HG03442 (cell line): ENCODE results near the gene PTBP2.

Source experiments
- ATAC-seq: cut with Tn5 transposase; IDR thresholded peaks from one replicate; pipeline ENCODE4 v1.9.1; 2021; ENCODE audit warnings: mild to moderate bottlenecking, moderate library complexity; ENCODE audit not compliant: unreplicated experiment

The PTBP2 gene, protein sequence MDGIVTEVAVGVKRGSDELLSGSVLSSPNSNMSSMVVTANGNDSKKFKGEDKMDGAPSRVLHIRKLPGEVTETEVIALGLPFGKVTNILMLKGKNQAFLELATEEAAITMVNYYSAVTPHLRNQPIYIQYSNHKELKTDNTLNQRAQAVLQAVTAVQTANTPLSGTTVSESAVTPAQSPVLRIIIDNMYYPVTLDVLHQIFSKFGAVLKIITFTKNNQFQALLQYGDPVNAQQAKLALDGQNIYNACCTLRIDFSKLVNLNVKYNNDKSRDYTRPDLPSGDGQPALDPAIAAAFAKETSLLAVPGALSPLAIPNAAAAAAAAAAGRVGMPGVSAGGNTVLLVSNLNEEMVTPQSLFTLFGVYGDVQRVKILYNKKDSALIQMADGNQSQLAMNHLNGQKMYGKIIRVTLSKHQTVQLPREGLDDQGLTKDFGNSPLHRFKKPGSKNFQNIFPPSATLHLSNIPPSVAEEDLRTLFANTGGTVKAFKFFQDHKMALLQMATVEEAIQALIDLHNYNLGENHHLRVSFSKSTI

DNA sequence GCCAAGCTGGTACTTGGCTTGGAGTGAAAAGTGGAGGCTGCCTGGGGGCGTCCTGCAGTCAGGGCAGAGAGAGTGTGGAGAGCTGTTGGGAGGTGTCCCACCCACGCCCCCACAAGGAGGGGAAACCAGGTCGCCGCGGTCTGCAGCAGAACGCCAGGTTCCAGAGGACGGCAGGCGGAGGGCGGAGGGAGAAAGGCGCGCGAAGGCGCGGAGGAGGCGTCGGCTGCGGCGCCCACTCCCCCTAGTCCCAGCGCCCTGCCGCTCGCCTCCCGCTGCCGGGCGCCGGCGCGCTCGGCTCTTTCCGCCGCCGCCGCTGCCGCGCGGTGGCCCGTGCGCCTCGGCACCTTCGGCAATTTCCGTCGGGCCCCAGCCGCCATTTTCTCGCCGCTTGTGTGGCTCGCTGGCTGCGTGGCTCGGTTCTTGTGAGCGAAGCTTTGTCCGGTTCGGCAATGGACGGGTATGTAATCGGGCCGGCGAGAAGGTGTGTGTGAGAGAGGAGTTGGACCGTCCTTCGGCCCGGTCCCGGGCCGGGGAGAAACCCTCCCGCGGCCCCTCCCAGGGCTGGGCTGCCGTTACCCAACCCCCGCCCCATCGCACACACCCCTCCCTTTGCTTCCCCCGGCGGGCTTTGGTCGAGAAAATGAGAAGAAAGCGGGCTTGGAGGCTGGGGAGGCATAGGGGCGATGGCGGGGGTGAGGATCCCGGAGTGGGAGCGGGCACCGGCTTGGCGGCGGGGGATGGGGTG is at the start of gene PTBP2:
Gene PTBP2 (plus strand): TSS at position 369 of the 745 bp plus-strand sequence. CDS start 81 bp downstream, at position 450.
- ATAC-seq = peak; percentile 95

DNA sequence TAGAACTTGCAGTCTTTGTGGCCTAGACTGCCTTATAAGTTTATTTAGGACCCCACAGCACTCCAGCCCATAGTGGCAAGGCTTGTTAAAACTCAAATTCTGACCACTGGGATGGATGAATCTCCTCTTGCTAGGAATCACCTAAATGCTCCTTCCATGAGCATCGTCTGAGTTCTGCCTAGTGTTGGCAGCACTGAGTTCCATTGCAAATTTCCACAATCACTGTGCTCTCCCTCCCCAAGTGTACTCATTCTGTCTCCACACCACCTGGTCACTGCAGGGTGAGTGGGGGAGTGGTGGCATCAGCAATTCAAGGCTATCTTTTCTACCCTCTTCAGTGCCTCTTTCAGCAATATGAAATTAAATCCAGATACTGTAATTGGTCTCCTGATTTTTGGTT is 46.7 kb upstream of the PTBP2 start:
- no peak for ATAC-seq

DNA sequence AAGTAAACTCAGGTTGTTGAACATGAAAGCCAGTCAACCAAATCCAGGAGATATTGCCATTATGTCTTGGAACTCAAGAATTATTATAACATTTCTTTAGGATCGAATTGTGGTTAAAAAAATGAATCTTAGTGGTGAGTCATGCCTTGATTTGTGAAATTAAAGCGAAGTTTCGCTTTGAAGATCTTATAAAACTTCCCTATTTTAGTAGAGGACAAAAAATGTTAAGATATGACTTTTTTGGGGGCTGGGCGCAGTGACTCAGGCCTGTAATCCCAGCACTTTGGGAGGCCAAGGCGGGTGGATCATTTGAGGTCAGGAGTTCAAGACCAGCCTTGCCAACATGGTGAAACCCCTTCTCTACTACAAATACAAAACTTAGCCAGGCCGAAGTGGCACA is 39.5 kb upstream of the PTBP2 start:
- no peak for ATAC-seq

DNA sequence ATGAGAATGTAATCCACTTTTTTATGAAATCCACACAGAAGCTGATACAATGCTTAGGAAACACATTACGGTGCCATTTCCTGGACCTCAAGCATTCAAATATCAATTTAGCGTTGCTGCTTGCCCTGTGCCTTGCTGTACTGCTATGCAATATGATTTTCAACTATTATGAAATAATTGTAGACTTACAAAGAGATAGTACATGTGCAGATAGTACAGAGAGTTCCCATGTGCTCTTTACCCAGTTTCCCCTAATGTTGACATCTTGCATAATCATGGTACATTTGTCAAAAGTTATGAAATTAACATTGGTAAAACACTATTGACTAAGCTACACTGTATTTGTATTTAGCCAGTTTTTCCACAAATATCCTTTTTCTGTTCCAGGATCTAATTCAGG is 37.7 kb upstream of the PTBP2 start:
- no peak for ATAC-seq

DNA sequence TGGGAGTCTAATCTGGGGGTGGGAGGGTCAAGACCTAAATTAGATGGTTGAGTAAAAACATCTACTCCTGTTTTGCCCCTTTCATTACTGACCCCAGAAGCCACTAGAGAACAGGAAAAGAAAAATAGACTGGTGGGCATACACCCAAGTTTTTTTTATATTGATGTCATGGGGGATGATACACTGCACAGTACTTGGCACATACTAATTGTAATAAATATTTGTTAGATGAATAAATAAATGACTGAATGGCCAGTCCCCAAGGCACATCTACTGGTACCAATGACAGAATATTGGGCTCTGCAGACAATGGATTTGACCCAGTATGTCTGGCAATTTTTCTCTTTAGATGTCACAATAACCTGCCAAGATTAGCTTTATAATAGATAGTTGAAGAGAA is 36.8 kb upstream of the PTBP2 start:
- ATAC-seq = no peak

DNA sequence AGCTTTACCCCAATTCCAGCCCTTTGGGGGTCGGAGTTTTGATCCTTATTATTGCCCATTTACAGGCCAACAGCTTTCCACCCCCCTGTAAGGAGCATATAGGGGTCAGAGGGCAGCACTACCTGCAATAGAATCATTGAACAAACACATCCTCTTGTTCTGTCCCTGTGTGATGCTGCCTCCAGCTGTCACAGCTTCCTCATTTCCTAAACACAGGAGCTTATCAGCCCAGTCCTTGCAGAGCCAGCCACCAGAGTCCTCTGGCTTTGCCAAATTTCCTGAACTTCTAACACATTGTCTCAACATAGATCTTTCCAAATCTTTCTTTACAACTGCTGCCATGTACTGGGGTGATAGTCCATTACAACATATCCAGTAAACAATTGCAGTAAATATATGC is 32.8 kb upstream of the PTBP2 start:
- ATAC-seq = no peak

DNA sequence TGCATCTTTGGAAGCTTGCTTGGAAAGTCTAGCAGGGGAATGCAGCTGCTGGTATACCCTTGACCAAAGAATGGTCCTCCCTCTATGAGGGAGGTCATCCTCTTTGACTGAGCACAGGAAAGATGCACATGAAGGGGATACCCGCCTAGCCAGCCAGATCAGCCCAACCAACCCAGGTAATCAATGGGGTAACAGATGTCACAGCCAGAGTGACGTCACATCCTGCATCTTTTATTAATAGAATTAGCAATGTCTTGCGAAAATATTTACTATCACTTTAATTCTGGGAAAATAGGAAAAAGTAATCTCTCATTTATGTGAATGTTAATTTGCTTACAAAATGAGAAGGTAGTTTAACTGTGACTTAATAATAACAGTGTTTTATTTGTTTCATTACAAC is 25.6 kb upstream of the PTBP2 start:
- no peak for ATAC-seq

DNA sequence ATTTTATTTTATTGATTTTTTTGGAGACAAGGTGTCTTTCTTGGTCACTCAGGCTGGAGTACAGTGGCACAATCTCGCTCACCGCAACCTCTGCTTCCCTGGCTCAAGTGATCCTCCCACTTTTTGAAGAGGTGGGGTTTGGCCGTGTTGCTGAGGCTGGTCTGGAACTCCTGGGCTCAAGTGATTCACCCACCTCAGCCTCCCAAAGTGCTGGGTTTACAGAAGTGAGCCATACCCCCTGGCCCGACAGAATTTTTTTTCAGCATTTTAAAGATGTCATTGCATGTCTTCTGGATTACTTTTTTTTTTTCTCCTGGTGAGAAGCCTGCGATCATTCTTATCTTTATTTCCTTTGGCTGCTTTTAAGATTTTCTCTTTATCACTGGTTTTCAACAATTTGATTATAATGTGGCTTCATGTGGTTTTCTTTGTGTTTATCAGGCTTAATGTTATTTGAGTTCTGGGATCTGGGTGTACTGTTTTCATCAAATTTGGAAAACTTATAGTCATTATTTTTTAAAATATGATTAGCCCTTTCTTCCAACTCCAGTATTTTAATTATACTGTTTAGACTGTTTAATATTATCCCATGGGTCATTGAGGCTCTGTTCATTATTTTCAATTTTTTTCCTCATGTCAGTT is 23.1 kb upstream of the PTBP2 start:
- no peak for ATAC-seq

DNA sequence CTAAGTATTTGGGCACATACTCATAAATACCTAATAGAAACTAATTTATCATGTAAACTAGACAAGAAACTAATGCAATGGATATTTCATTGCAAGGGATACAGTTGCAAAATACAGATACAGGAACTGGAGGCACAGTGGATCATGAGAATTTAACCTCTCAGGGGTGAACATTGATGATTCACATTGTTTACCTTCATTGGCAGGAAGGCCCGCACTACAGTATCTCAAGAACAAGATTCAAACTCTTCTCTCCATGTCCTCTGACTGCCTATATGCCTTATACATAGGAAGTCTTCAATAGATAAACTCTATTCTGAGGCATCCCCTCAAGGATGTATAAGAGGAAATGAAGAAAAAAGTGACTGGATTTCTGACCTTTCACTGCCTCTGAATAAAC is 18.4 kb upstream of the PTBP2 start:
- ATAC-seq = no peak

DNA sequence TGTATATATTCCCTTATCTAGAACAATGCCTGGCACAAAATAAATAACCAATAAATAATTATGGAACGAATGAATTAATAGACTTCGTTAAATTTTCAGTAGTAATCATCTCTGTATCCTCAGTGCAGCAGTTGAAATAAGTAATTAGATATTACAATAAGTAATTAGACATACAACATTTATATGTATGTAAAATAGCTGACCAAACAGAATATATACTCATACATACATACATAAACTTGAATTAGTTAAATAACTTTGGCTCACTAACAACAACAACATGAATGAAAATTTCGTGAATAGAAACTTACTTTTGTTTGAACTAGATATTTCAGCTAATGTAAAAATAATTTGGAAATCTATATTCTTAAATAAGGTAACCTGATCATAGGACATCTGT is 14.6 kb upstream of the PTBP2 start:
- ATAC-seq = no peak

DNA sequence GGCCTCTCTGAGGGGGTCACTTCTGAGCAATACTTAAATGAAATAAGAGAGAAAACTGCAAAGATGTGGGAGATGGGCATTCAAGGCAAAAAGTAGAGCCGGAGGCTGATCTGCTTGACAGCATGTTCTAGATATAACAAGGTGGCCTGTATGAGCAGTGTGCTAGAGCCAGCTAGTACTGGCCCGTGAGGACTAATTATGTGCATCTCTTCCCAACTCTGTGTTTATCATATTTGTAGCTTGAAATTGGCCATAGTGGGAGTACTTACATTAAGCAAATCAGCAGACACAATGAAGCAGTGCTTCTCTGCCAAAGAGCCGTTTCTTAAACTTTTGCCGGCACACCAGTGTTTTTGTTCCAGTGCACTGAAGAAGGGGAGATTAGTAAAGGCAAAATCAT is 13.1 kb upstream of the PTBP2 start:
- no peak for ATAC-seq

DNA sequence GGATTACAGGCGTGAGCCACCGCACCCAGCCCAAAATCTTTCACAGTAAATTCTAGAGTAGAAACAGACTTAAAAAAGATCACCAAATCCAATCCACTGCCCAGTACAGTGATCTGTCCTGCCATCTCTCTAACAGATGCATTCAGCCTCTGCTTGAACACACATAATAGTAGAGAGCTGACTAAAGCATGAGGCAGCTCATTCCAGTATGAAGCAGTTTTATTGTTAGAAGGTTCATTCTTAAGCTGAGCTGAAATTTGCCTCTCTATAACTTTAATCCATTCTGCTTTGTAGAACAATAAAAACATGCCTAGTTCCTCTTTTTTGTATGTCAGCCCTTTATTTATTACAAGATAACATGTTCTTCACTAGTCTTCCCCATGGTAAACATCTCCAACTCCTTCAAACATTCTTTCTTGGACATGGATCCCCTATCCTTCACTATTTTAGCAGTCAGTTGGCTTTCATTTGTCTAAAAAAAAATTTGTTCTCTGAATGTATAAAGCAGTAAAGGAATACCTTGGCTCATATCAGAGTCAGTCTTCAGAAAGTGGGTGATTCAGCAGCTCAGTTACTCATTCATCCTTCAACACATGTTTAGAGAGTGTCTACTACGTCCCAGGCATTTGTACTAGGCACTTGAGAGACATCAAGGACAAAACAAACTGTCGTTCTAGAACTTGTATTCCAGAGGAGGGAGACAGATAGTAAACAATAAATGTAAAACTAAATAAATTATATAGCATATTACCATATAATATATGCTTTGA is 10.7 kb upstream of the PTBP2 start:
- no peak for ATAC-seq

DNA sequence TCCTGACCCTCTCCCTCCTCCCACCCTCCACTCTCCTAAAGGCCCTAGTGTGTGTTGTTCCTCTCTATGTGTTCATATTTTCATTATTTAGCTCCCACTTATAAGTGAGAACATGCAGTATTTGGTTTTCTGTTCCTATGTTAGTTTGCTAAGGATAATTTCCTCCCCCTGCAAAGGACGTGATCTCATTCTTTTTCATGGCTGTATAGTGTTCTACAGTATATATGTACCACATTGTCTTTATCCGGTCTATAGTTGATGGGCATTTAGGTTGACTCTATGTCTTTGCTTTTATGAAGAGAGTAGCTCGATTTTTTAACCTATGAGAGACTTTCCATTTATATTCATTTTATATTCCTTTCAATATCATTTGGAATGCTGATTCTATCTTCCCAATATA is 7.9 kb upstream of the PTBP2 start:
- ATAC-seq = no peak

DNA sequence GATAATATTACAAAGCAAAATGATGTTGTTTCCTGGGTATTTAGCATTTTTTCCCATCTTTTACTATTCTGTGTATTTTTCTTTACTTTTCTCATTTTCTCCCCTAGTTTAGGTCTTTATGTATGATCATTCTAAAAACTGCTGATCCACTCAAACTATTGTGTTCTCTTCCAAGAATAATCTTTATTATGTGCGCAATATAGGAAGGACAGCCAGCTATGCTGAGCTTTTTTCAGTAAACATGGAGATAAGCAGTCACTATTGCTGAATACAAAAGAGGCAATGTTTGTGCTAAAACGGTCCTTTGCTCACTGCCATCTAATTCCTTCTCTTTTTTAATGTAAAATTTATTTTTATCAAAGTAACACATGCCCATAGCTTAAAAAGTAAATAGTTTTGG is 6.7 kb upstream of the PTBP2 start:
- no peak for ATAC-seq

DNA sequence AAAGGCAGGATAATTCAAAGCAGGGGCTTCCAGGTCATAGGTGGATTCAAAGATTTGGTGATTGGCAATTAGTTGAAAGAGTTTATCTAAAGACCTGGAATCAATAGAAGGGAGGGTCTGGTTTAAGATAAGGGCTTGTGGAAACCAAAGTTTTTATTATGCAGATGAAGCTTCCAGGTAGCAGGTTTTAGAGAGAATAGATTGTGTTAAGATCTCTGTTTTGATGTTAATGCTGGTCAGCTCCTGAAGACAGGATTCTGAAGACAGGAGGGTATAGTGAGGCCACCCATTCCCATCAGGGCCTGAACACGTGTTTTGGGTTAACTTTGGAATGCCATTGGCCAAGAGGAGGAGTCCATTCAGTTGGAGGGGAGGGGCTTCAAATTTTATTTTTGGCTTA is 6.1 kb upstream of the PTBP2 start:
- ATAC-seq = no peak

DNA sequence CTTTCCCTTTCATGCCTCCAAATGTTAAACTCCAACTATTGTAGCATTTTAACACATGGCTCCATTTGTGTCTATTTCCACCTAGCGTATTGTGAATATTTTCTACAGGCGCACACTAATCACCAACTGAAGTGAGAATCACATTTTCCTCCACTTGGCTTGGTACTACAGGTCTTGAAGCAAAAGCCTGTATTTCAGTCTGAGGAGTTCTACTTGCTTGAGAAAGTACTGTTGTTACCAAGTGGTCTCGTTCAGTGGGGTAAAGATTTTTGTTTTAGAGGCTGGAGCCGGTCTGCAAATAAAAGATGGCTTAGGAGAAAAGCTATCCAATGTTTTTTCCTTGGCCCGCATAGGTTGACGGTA is 550 bp upstream of the PTBP2 start:
- peak; percentile 6 for ATAC-seq

DNA sequence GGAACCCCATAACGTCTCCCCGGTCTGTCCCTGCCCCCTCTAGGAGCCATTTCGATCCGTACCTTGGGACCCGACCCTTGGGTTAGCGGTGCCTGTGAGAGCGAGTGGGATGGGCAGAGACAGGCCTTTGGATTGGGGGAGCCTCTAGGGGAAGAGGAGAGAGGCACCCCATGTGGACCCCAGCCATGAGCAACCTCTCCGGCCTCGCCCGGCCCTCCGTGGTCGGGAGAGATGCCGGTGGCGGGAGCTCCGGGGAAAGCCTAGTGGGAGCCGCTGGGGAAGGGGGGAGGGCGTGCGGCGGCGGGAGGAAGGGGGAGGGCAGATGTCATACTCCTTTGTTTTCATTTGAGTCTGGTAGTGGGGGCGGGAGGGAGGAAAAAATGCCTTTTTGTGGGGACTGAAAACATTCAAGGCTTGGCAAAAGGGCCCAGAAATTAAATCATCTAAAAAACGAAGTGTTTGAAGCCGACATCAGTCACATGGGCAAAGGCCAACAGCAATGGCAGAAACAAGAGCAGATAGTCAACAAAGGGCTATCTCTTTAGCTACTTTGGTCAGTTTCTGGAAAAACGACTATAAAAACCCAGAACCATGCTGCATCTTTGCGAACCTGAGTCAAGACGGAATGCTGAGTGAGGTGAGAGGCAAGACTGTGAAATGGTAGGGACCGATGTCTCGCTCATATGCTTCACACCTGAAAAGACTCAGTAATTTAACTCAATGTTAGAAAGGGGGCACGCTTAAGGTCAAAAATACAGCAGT is 758 bp downstream of the PTBP2 start:
- peak; percentile 50 for ATAC-seq

DNA sequence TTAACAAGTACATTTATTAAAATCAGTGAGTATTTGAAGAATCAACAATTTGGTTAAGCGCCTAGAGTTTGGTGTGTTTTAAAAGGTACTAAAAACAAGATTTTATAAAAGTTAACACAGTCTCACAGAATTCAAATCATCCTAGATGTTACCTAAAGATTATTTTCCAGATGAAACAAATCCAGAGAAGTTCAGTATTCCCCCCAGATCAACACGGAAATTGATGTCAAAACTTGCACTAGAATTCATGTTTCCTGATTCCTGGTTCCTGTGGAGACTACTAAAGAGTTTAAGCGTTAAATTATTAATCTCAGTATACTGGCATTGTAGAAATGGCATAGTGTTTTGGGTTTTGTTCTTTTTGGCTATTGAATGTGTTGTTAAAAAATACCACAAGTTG is 1.4 kb downstream of the PTBP2 start:
- ATAC-seq = no peak

DNA sequence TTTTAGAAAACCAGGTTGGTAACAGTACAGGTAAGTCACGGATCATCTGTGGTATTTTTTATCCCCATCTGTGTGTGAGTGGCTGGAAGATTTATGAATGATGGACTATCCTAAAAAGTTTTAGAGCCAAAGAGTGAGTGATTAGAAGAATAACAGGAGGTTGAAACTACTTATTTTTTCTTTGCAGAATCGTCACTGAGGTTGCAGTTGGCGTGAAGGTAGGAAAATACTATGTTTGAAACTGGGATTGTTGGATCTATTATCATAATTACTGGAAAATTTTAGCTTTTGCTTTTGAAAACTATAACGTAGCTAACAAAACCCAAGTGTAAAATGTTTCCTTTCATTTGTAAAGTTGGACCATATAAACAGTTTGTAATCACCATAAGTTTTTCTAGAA is 1.8 kb downstream of the PTBP2 start:
- no peak for ATAC-seq

DNA sequence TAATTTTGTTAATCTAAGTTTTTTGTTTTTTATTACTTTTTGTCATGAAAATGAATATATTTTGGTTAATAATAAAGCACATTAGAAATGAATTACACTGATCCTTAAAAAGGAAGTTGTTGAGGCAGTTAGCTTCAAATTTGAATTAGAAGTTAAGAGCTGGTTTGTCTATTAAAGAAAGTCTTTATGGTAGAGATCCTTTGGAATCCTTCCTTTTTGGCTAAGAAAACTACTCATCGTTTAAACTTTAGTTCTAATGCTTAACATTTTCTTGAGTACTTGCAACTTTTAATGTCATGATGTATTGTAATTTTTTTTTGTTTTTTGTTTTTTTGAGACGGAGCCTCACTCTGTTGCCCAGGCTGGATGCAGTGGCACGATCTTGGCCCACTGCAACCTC is 2.4 kb downstream of the PTBP2 start:
- ATAC-seq = no peak
